Endodermal cell (in vitro differentiated cells): ENCODE measurements around the gene PTPRN2. TPM values are rescaled to one million over a fixed set of nuclear protein-coding genes. Genes with fewer than 3 reads are reported as not detected.

Experiments used
- DNase-seq: peaks from one replicate; pipeline ENCODE4 v3.0.0-alpha.2; 2017
- H3K27ac ChIP-seq: 2 replicates; pipeline ENCODE4 v1.5.1; 2013; ENCODE audit warnings: mild to moderate bottlenecking, low read depth, low read length, moderate library complexity
- H3K27me3 ChIP-seq: 2 replicates; pipeline ENCODE4 v1.6.1; 2013; ENCODE audit warnings: mild to moderate bottlenecking, low read length, moderate library complexity; ENCODE audit not compliant: insufficient read depth, control insufficient read depth, poor library complexity, severe bottlenecking
- H3K36me3 ChIP-seq: 2 replicates; pipeline ENCODE4 v1.7.0; 2013; ENCODE audit warnings: mild to moderate bottlenecking, low read length, moderate library complexity; ENCODE audit not compliant: control insufficient read depth, insufficient read depth
- H3K4me1 ChIP-seq: one replicate; pipeline ENCODE4 v1.7.0; 2013; ENCODE audit warnings: low read length; ENCODE audit not compliant: control insufficient read depth, insufficient read depth
- H3K4me3 ChIP-seq: 2 replicates; pipeline ENCODE4 v1.5.1; 2013; ENCODE audit warnings: mild to moderate bottlenecking, low read length, moderate library complexity
- H3K9ac ChIP-seq: 2 replicates; pipeline ENCODE4 v1.6.1; 2013; ENCODE audit warnings: mild to moderate bottlenecking, low read length, moderate library complexity; ENCODE audit not compliant: poor library complexity, severe bottlenecking; ENCODE audit errors: extremely low read depth
- H3K9me3 ChIP-seq: 2 replicates; pipeline ENCODE4 v1.6.1; 2013; ENCODE audit warnings: mild to moderate bottlenecking, low read length, moderate library complexity; ENCODE audit not compliant: control insufficient read depth
- H3K27ac Mint-ChIP-seq: 2 replicates; pipeline ENCODE4 v1.8.0; 2020; ENCODE audit warnings: mixed read lengths
- H3K27me3 Mint-ChIP-seq: 2 replicates; pipeline ENCODE4 v1.8.0; 2021; ENCODE audit warnings: mild to moderate bottlenecking, mixed read lengths; ENCODE audit not compliant: insufficient read depth
- H3K36me3 Mint-ChIP-seq: 2 replicates; pipeline ENCODE4 v1.8.0; 2020; ENCODE audit warnings: low read depth, mixed read lengths
- H3K4me1 Mint-ChIP-seq: 2 replicates; pipeline ENCODE4 v1.8.0; 2020; ENCODE audit warnings: mixed read lengths
- H3K4me3 Mint-ChIP-seq: 2 replicates; pipeline ENCODE4 v1.8.0; 2020; ENCODE audit warnings: mild to moderate bottlenecking, moderate library complexity, mixed read lengths
- H3K9me3 Mint-ChIP-seq: 2 replicates; pipeline ENCODE4 v1.8.0; 2020; ENCODE audit warnings: mild to moderate bottlenecking, mixed read lengths
- CTCF ChIP-seq: fragments of 200-600 bp; sonication (generic); conservative IDR thresholded peaks from 2 replicates; pipeline ENCODE4 v1.5.0; 2021; ENCODE audit warnings: antibody characterized with exemption, mild to moderate bottlenecking
- WGBS, 2 experiments: methylation state at CpG; one replicate each; pipeline versions ENCODE4 v1.1.5 to v1.1.7; 2013; ENCODE audit warnings: missing lambda C conversion rate in 2 of 2, mixed read lengths in 1 of 2; ENCODE audit not compliant: insufficient coverage in 1 of 2, insufficient read length in 1 of 2; 5-methylcytosine and 5-hydroxymethylcytosine counted together
- total RNA-seq, 2 donors: library from RNA; stranded (reverse); fragmentation: NEBNext Ultra II Directional in 1 of 2; extraction: Animal tissue kit (Norgen Biotek cat#: 25700) in 1 of 2; gene quantifications; 2 replicates in 1 of 2; 3 replicates in 1 of 2; pipeline ENCODE4 v1.2.1, GENCODE V29; 2021

The PTPRN2 gene
- total RNA-seq, 2 donors from 2014 or later = 0.69 to 1.2 TPM

DNA sequence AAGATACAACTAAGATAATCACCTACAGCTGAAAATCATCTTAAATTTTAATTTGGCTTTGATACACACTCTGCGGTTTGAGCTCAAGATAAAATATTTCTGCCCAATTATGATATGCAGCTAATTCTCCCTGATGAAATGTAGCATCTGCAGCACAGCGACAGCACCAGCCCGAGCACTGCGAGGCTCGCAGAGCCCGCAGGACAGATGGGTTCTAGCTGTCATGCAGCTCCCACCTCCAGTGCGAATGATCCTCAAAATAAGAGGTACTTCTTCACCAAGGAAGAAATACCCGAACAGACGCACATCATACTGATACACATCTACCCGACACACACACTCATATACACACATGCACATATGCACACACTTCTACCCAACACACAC is 457.6 kb downstream of the PTPRN2 start:
- Mint-ChIP-seq H3K27ac (no peak overlapping the region), H3K36me3 (no peaks in the 10 kb centered on the region), H3K9me3 (peaks cover 9% of the 10 kb centered on the region), H3K27me3 (no peaks in the 10 kb centered on the region), H3K4me3 (no peak overlapping the region), H3K4me1 (no peaks in the 10 kb centered on the region)
- Histone ChIP-seq H3K4me3 (peak overlapping the region; percentile 71), H3K4me1 (no peaks in the 10 kb centered on the region), H3K27me3 (no peaks in the 10 kb centered on the region), H3K36me3 (no peaks in the 10 kb centered on the region), H3K9ac (no peak overlapping the region), H3K27ac (no peak overlapping the region), H3K9me3 (peaks cover 83% of the 10 kb centered on the region)
- WGBS, 2 experiments = 89 to 91% methylated on average over 6 to 10 of the region's 10 CpGs
- DNase-seq = no peak
- TF ChIP-seq CTCF = no peak

- no peaks in the 10 kb centered on the region for H3K27me3 Mint-ChIP-seq
- H3K36me3 Mint-ChIP-seq = no peaks in the 10 kb centered on the region
- H3K4me1 Mint-ChIP-seq = no peaks in the 10 kb centered on the region
- Histone ChIP-seq H3K4me1 (no peaks in the 10 kb centered on the region), H3K9ac (no peak overlapping the region), H3K27ac (no peak overlapping the region), H3K4me3 (peak overlapping the region; percentile 71), H3K27me3 (no peaks in the 10 kb centered on the region), H3K9me3 (peaks cover 80% of the 10 kb centered on the region), H3K36me3 (no peaks in the 10 kb centered on the region)
- H3K9me3 Mint-ChIP-seq = peaks cover 13% of the 10 kb centered on the region
- no peak for TF ChIP-seq CTCF
- H3K27ac Mint-ChIP-seq = no peak overlapping the region
- H3K4me3 Mint-ChIP-seq = no peak overlapping the region
- no peak for DNase-seq
- WGBS, 2 experiments = 80 to 86% methylated on average over 8 to 12 of the region's 12 CpGs
These were observed 458.3 kb downstream of the PTPRN2 start for GRCh38 chr7:158129037-158130022.

- Histone ChIP-seq H3K36me3 (no peaks in the 10 kb centered on the region), H3K27ac (no peak overlapping the region), H3K9me3 (peaks cover 83% of the 10 kb centered on the region), H3K4me1 (no peaks in the 10 kb centered on the region), H3K9ac (no peak overlapping the region), H3K27me3 (no peaks in the 10 kb centered on the region), H3K4me3 (peak overlapping the region; percentile 71)
- peaks cover 18% of the 10 kb centered on the region for H3K9me3 Mint-ChIP-seq
- 53 to 79% methylated on average over 3 to 9 of the region's 9 CpGs for WGBS, 2 experiments
- H3K27me3 Mint-ChIP-seq = no peaks in the 10 kb centered on the region
- H3K36me3 Mint-ChIP-seq = no peaks in the 10 kb centered on the region
- H3K4me3 Mint-ChIP-seq = no peak overlapping the region
- DNase-seq = no peak
- no peak overlapping the region for H3K27ac Mint-ChIP-seq
- H3K4me1 Mint-ChIP-seq = no peaks in the 10 kb centered on the region
- no peak for TF ChIP-seq CTCF
These were observed 459.1 kb downstream of the PTPRN2 start for GRCh38 chr7:158128572-158128971.
